DOHH2 (cell line): ENCODE results near the gene PEX5L.

Experiments used
- CTCF ChIP-seq: fragments of 200-600 bp; sonication (generic); IDR thresholded peaks from one replicate; pipeline ENCODE4 v1.5.1; 2014; ENCODE audit warnings: antibody characterized with exemption, mild to moderate bottlenecking, low read depth, low read length; ENCODE audit not compliant: poor library complexity, severe bottlenecking
- EZH2phosphoT487 ChIP-seq: fragments of 200-600 bp; sonication (generic); IDR thresholded peaks from 2 replicates; pipeline ENCODE4 v1.6.1; 2017; ENCODE audit warnings: borderline replicate concordance, mild to moderate bottlenecking, antibody characterized with exemption, low read length, moderate library complexity, mixed read lengths

GRCh38 chr3:179945569-179945968 lies 91.2 kb downstream of the PEX5L start:
- TF ChIP-seq EZH2phosphoT487 (no peak), CTCF (no peak)
